H9 (cell line): ENCODE results near the gene CTSE. TPM values are rescaled to one million over a fixed set of nuclear protein-coding genes. Genes with fewer than 3 reads are reported as not detected.

ENCODE experiments used
- DNase-seq: peaks from one replicate; pipeline ENCODE4 v3.0.0-alpha.2; 2017
- H2AFZ ChIP-seq: one replicate; pipeline ENCODE4 v1.6.1; 2013; ENCODE audit warnings: mild to moderate bottlenecking, low read length, control low read depth, moderate library complexity
- H2AK5ac ChIP-seq: 2 replicates; pipeline ENCODE4 v1.6.1; 2013; ENCODE audit warnings: low read length, control low read depth, mixed read lengths; ENCODE audit not compliant: insufficient read length
- H2BK120ac ChIP-seq: one replicate; pipeline ENCODE4 v1.6.1; 2013; ENCODE audit warnings: low read depth, mild to moderate bottlenecking, low read length, control low read depth, inconsistent platforms; ENCODE audit not compliant: poor library complexity, severe bottlenecking
- H2BK12ac ChIP-seq: 2 replicates; pipeline ENCODE4 v1.6.1; 2013; ENCODE audit warnings: low read length, control low read depth, mixed read lengths, low read depth; ENCODE audit not compliant: insufficient read length
- H2BK15ac ChIP-seq: 2 replicates; pipeline ENCODE4 v1.6.1; 2013; ENCODE audit warnings: low read depth, low read length, control low read depth
- H2BK20ac ChIP-seq: one replicate; pipeline ENCODE4 v1.6.1; 2013; ENCODE audit warnings: low read depth, mild to moderate bottlenecking, low read length, control low read depth, inconsistent platforms; ENCODE audit not compliant: poor library complexity, severe bottlenecking
- H2BK5ac ChIP-seq: 2 replicates; pipeline ENCODE4 v1.6.1; 2013; ENCODE audit warnings: low read length, control low read depth, mixed read lengths; ENCODE audit not compliant: insufficient read length
- H3K14ac ChIP-seq: 2 replicates; pipeline ENCODE4 v1.6.1; 2013; ENCODE audit warnings: low read length, control low read depth; ENCODE audit not compliant: insufficient read depth
- H3K18ac ChIP-seq: 2 replicates; pipeline ENCODE4 v1.6.1; 2013; ENCODE audit warnings: low read depth, mild to moderate bottlenecking, mixed read lengths, low read length, control low read depth; ENCODE audit not compliant: insufficient read length
- H3K23ac ChIP-seq: 2 replicates; pipeline ENCODE4 v1.6.1; 2013; ENCODE audit warnings: low read length, control low read depth, mixed read lengths, low read depth; ENCODE audit not compliant: insufficient read length
- H3K23me2 ChIP-seq: 2 replicates; pipeline ENCODE4 v1.6.1; 2013; ENCODE audit warnings: low read depth, mild to moderate bottlenecking, mixed read lengths, low read length, control low read depth; ENCODE audit not compliant: insufficient read length, poor library complexity, severe bottlenecking
- H3K27ac ChIP-seq: 2 replicates; pipeline ENCODE4 v1.5.1; 2013; ENCODE audit warnings: low read length, control low read depth, mixed read lengths, low read depth; ENCODE audit not compliant: insufficient read length
- H3K27me3 ChIP-seq: 2 replicates; pipeline ENCODE4 v1.6.1; 2013; ENCODE audit warnings: low read length, control low read depth, inconsistent platforms; ENCODE audit not compliant: insufficient read depth
- H3K4ac ChIP-seq: 2 replicates; pipeline ENCODE4 v1.6.1; 2013; ENCODE audit warnings: low read depth, mild to moderate bottlenecking, control low read depth, inconsistent platforms, low read length, moderate library complexity
- H3K4me1 ChIP-seq: 2 replicates; pipeline ENCODE4 v1.6.1; 2013; ENCODE audit warnings: low read length, control low read depth, inconsistent platforms; ENCODE audit not compliant: insufficient read depth
- H3K4me2 ChIP-seq: 2 replicates; pipeline ENCODE4 v1.6.1; 2013; ENCODE audit warnings: low read length, control low read depth, mixed read lengths; ENCODE audit not compliant: insufficient read length, insufficient read depth
- H3K56ac ChIP-seq: 2 replicates; pipeline ENCODE4 v1.6.1; 2013; ENCODE audit warnings: low read depth, mild to moderate bottlenecking, mixed read lengths, low read length, control low read depth; ENCODE audit not compliant: insufficient read length
- H3K79me1 ChIP-seq: 2 replicates; pipeline ENCODE4 v1.6.1; 2013; ENCODE audit warnings: low read depth, mild to moderate bottlenecking, moderate library complexity, low read length, control low read depth, inconsistent platforms; ENCODE audit not compliant: insufficient read depth, poor library complexity, severe bottlenecking
- H3K79me2 ChIP-seq: 2 replicates; pipeline ENCODE4 v1.6.1; 2013; ENCODE audit warnings: low read length, control low read depth, inconsistent platforms; ENCODE audit not compliant: insufficient read depth
- H3K9ac ChIP-seq: 2 replicates; pipeline ENCODE4 v1.6.1; 2013; ENCODE audit warnings: low read length, control low read depth, mixed read lengths; ENCODE audit not compliant: insufficient read length; ENCODE audit errors: extremely low read depth
- H3K9me3 ChIP-seq: one replicate; pipeline ENCODE4 v1.6.1; 2013; ENCODE audit warnings: low read depth, low read length, inconsistent platforms; ENCODE audit not compliant: control insufficient read depth
- H3T11ph ChIP-seq: one replicate; pipeline ENCODE4 v1.6.1; 2013; ENCODE audit warnings: mild to moderate bottlenecking, low read length, control low read depth, inconsistent platforms
- H4K20me1 ChIP-seq: one replicate; pipeline ENCODE4 v1.6.1; 2013; ENCODE audit not compliant: control insufficient read depth, insufficient read length, insufficient read depth
- H4K5ac ChIP-seq: 2 replicates; pipeline ENCODE4 v1.6.1; 2013; ENCODE audit warnings: low read depth, mild to moderate bottlenecking, mixed read lengths, low read length, control low read depth; ENCODE audit not compliant: insufficient read length
- H4K8ac ChIP-seq: replicated peaks from 2 replicates; pipeline ENCODE4 v1.6.1; 2013; ENCODE audit warnings: low read length, control low read depth, mixed read lengths, low read depth; ENCODE audit not compliant: insufficient read length
- H4K91ac ChIP-seq: 2 replicates; pipeline ENCODE4 v1.6.1; 2013; ENCODE audit warnings: low read depth, mild to moderate bottlenecking, moderate library complexity, mixed read lengths, low read length, control low read depth; ENCODE audit not compliant: insufficient read length
- H3K27ac Mint-ChIP-seq, 3 experiments: 2 replicates in 2 of 3; 3 replicates in 1 of 3; pipeline ENCODE4 v1.8.0; 2020 to 2021; ENCODE audit warnings: mixed read lengths in 3 of 3, mild to moderate bottlenecking in 1 of 3, moderate library complexity in 1 of 3
- H3K27me3 Mint-ChIP-seq: 2 replicates; pipeline ENCODE4 v1.8.0; 2021; ENCODE audit warnings: low read depth, mild to moderate bottlenecking, moderate library complexity, mixed read lengths
- H3K36me3 Mint-ChIP-seq, 3 experiments: 2 replicates in 2 of 3; 3 replicates in 1 of 3; pipeline ENCODE4 v1.8.0; 2020 to 2021; ENCODE audit warnings: low read depth in 3 of 3, mixed read lengths in 3 of 3; ENCODE audit not compliant: insufficient read depth in 1 of 3
- H3K4me1 Mint-ChIP-seq, 2 experiments: 2 replicates each; pipeline ENCODE4 v1.8.0; 2020; ENCODE audit warnings: mixed read lengths in 2 of 2
- H3K4me3 Mint-ChIP-seq, 2 experiments: 2 replicates in 1 of 2; 3 replicates in 1 of 2; pipeline ENCODE4 v1.8.0; 2020 to 2021; ENCODE audit warnings: mild to moderate bottlenecking in 2 of 2, mixed read lengths in 2 of 2, moderate library complexity in 1 of 2
- H3K9me3 Mint-ChIP-seq, 2 experiments: 2 replicates in 1 of 2; 3 replicates in 1 of 2; pipeline ENCODE4 v1.8.0; 2020; ENCODE audit warnings: mild to moderate bottlenecking in 2 of 2, mixed read lengths in 2 of 2, moderate library complexity in 1 of 2
- CTCF ChIP-seq: fragments of 200-600 bp; sonication (generic); conservative IDR thresholded peaks from 3 replicates; pipeline ENCODE4 v1.8.0; 2021; ENCODE audit warnings: antibody characterized with exemption, mild to moderate bottlenecking
- WGBS: extraction: QIAGEN DNeasy Blood & Tissue Kit; methylation state at CpG from one replicate; pipeline ENCODE4 v1.1.7; 2013; ENCODE audit warnings: missing lambda C conversion rate, low lambda C conversion rate, mixed read lengths; ENCODE audit not compliant: insufficient read length; ENCODE audit errors: extremely low coverage; 5-methylcytosine and 5-hydroxymethylcytosine counted together
- total RNA-seq: library from RNA; stranded (reverse); gene quantifications from 2 replicates; pipeline ENCODE4 v1.2.1, GENCODE V29; 2021

CTSE gene
- total RNA-seq, 1 experiment from 2014 or later = not detected

DNA sequence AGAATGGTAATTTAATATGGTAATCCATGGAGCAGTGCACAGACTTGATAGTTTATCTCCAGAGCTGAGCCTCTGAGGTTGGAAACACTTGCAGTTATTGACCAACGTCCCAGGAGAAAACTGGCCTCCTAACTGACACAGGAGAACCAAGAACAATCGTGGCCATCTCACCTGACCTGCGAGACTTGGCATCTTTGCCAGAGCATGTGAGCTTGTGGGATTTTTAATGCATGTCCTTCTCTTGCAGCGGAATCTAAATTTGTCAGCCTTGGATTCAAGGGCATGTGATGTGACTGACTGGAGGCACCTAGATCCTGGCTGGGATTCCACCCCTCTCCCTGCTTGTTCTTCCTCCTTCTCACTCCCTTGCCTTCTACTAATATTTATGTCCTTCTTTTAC, 52.6 kb downstream of the CTSE start:
- no peaks in the 10 kb centered on the region for H3K9me3 ChIP-seq
- H3K23ac ChIP-seq = no peak overlapping the region
- peaks cover 0 to under 1% of the 10 kb centered on the region in 2 experiments; a peak in 1 of 4 replicates for H3K4me1 Mint-ChIP-seq
- no peak for DNase-seq
- no peak overlapping the region for H2BK15ac ChIP-seq
- peaks cover 4 to 16% of the 10 kb centered on the region in 2 experiments; a peak in 3 of 5 replicates for H3K9me3 Mint-ChIP-seq
- H3K4me2 ChIP-seq = no peak overlapping the region
- H3K79me1 ChIP-seq = no peaks in the 10 kb centered on the region
- no peak overlapping the region for H3K9ac ChIP-seq
- H3K14ac ChIP-seq = no peak overlapping the region
- no peak overlapping the region for H4K5ac ChIP-seq
- no peak overlapping the region for H2AFZ ChIP-seq
- H3K27ac ChIP-seq = no peak overlapping the region
- H3K36me3 Mint-ChIP-seq = peaks cover 0 to 1% (median 0%) of the 10 kb centered on the region in 3 experiments; a peak in 3 of 7 replicates
- H4K91ac ChIP-seq = no peak overlapping the region
- no peak overlapping the region for H2BK5ac ChIP-seq
- no CpG with 5 or more reads among the region's 4 CpGs for WGBS
- H3K23me2 ChIP-seq = no peaks in the 10 kb centered on the region
- H2BK120ac ChIP-seq = no peak overlapping the region
- no peaks in the 10 kb centered on the region for H3K79me2 ChIP-seq
- H4K20me1 ChIP-seq = peaks cover 3% of the 10 kb centered on the region
- H2AK5ac ChIP-seq = no peak overlapping the region
- no peak overlapping the region for H3K18ac ChIP-seq
- no peak overlapping the region for H4K8ac ChIP-seq
- no peak overlapping the region for H3K4me3 Mint-ChIP-seq
- no peak overlapping the region for H2BK20ac ChIP-seq
- no peak overlapping the region for H3K56ac ChIP-seq
- no peaks in the 10 kb centered on the region for H3K27me3 Mint-ChIP-seq
- TF ChIP-seq CTCF = no peak
- no peak overlapping the region for H2BK12ac ChIP-seq
- no peaks in the 10 kb centered on the region for H3K4me1 ChIP-seq
- no peak overlapping the region for H3K27ac Mint-ChIP-seq
- H3K4ac ChIP-seq = no peak overlapping the region
- no peak overlapping the region for H3T11ph ChIP-seq
- H3K27me3 ChIP-seq = no peaks in the 10 kb centered on the region
